Skeletal muscle tissue (tissue), 4 donors: ENCODE measurements around the gene RNPEP. TPM values are rescaled to one million over a fixed set of nuclear protein-coding genes. Genes with fewer than 3 reads are reported as not detected.
"Not testable (repeated sequence)": the region's sequence is repeated elsewhere in the genome, so short reads cannot be mapped to it uniquely, and the experiment has no call there.

Experiments used
- H3K27ac ChIP-seq: one replicate; pipeline ENCODE4 v1.7.0; 2013; ENCODE audit warnings: mild to moderate bottlenecking, low read depth, low read length, inconsistent platforms
- H3K27me3 ChIP-seq, 3 donors: one replicate each; pipeline ENCODE4 v1.7.0; 2013; ENCODE audit warnings: low read length in 3 of 3; ENCODE audit not compliant: control insufficient read depth in 3 of 3, insufficient read depth in 3 of 3
- H3K36me3 ChIP-seq, 3 donors: one replicate each; pipeline ENCODE4 v1.7.0; 2013; ENCODE audit warnings: low read length in 3 of 3; ENCODE audit not compliant: control insufficient read depth in 3 of 3, insufficient read depth in 3 of 3
- H3K4me1 ChIP-seq, 3 donors: one replicate each; pipeline ENCODE4 v1.7.0; 2013; ENCODE audit warnings: low read length in 3 of 3, mild to moderate bottlenecking in 3 of 3; ENCODE audit not compliant: control insufficient read depth in 3 of 3, insufficient read depth in 3 of 3
- H3K4me3 ChIP-seq, 3 donors: one replicate each; pipeline ENCODE4 v1.7.0; 2013; ENCODE audit warnings: low read length in 3 of 3
- H3K9ac ChIP-seq, 3 donors: one replicate each; pipeline ENCODE4 v1.7.0; 2013; ENCODE audit warnings: low read length in 3 of 3, mild to moderate bottlenecking in 3 of 3, moderate library complexity in 2 of 3, low read depth in 1 of 3
- H3K9me3 ChIP-seq, 3 donors: one replicate each; pipeline ENCODE4 v1.7.0; 2013; ENCODE audit warnings: low read length in 3 of 3; ENCODE audit not compliant: control insufficient read depth in 3 of 3
- total RNA-seq: library from RNA; depleted of rRNA; stranded (reverse); fragments of >200 nt; gene quantifications from one replicate; pipeline ENCODE4 v1.2.3, GENCODE V29; 2014
- donor health status: Osteomylitis.

The RNPEP gene
- total RNA-seq, 1 donor from 2014 or later: 14.6 TPM

GRCh38 chr1:201955729-201956143 lies 26.7 kb upstream of the RNPEP start:
- peak overlapping the region; percentile 85 for H3K27ac ChIP-seq
- no peaks in the 10 kb centered on the region for H3K9me3 ChIP-seq
- H3K36me3 ChIP-seq: peaks cover 12 to 21% (median 19%) of the 10 kb centered on the region in 3 donors
- H3K4me1 ChIP-seq: peaks cover 5 to 10% (median 9%) of the 10 kb centered on the region in 3 donors
- no peaks in the 10 kb centered on the region for H3K27me3 ChIP-seq
- H3K4me3 ChIP-seq: peak overlapping the region; percentile 84 to 99 (median 96)
- H3K9ac ChIP-seq: peak overlapping the region; percentile 93 to 98 (median 94)

- Histone ChIP-seq H3K27ac (no peak overlapping the region), H3K9ac (no peak overlapping the region), H3K36me3 (peaks cover 28 to 35% (median 32%) of the 10 kb centered on the region in 3 donors), H3K4me3 (no peak overlapping the region), H3K4me1 (peaks cover 5 to 10% (median 9%) of the 10 kb centered on the region in 3 donors), H3K9me3 (no peaks in the 10 kb centered on the region), H3K27me3 (no peaks in the 10 kb centered on the region)
Observed at GRCh38 chr1:201958348-201958747, 24.1 kb upstream of the RNPEP start.

GRCh38 chr1:201962382-201962781 lies 20.1 kb upstream of the RNPEP start:
- H3K9me3 ChIP-seq, H3K27ac ChIP-seq, H3K4me1 ChIP-seq, H3K9ac ChIP-seq, H3K27me3 ChIP-seq, H3K4me3 ChIP-seq: not testable (repeated sequence)
- H3K36me3 ChIP-seq: peaks cover 46 to 53% (median 51%) of the 10 kb centered on the region in 3 donors

GRCh38 chr1:201964261-201964660 lies 18.2 kb upstream of the RNPEP start:
- no peak overlapping the region for H3K27ac ChIP-seq
- no peak overlapping the region for H3K4me3 ChIP-seq
- no peak overlapping the region for H3K9ac ChIP-seq
- no peaks in the 10 kb centered on the region for H3K9me3 ChIP-seq
- no peaks in the 10 kb centered on the region for H3K27me3 ChIP-seq
- H3K36me3 ChIP-seq: peaks cover 38 to 46% (median 46%) of the 10 kb centered on the region in 3 donors
- no peaks in the 10 kb centered on the region for H3K4me1 ChIP-seq

GRCh38 chr1:201966171-201966570 lies 16.3 kb upstream of the RNPEP start:
- Histone ChIP-seq H3K27ac (no peak overlapping the region), H3K9me3 (no peaks in the 10 kb centered on the region), H3K36me3 (peaks cover 48 to 60% (median 53%) of the 10 kb centered on the region in 3 donors), H3K9ac (no peak overlapping the region), H3K27me3 (no peaks in the 10 kb centered on the region), H3K4me1 (no peaks in the 10 kb centered on the region), H3K4me3 (no peak overlapping the region)

- Histone ChIP-seq H3K9ac (no peak overlapping the region), H3K27ac (no peak overlapping the region), H3K27me3 (no peaks in the 10 kb centered on the region), H3K4me1 (peaks cover 5 to 6% (median 5%) of the 10 kb centered on the region in 3 donors), H3K9me3 (no peaks in the 10 kb centered on the region), H3K4me3 (no peak overlapping the region), H3K36me3 (peaks cover 35 to 44% (median 39%) of the 10 kb centered on the region in 3 donors)
Observed at GRCh38 chr1:201968202-201968925, 14.1 kb upstream of the RNPEP start.

- no peak overlapping the region for H3K9ac ChIP-seq
- H3K4me1 ChIP-seq: peaks cover 5 to 6% (median 5%) of the 10 kb centered on the region in 3 donors
- H3K36me3 ChIP-seq: peaks cover 22 to 29% (median 24%) of the 10 kb centered on the region in 3 donors
- H3K9me3 ChIP-seq: no peaks in the 10 kb centered on the region
- H3K27ac ChIP-seq: no peak overlapping the region
- H3K27me3 ChIP-seq: no peaks in the 10 kb centered on the region
- no peak overlapping the region for H3K4me3 ChIP-seq
Observed at GRCh38 chr1:201970334-201971159, 11.9 kb upstream of the RNPEP start.

- Histone ChIP-seq H3K9ac (peak overlapping the region; percentile 63 to 95 (median 72)), H3K27me3 (no peaks in the 10 kb centered on the region), H3K4me1 (peaks cover 8 to 25% (median 18%) of the 10 kb centered on the region in 3 donors), H3K4me3 (peak overlapping the region; percentile 76 to 88 (median 82)), H3K27ac (no peak overlapping the region), H3K9me3 (no peaks in the 10 kb centered on the region), H3K36me3 (peaks cover 0 to 2% (median 0%) of the 10 kb centered on the region in 3 donors)
Observed at GRCh38 chr1:201982082-201982622, 296 bp upstream of the RNPEP start.

GRCh38 chr1:201983380-201983805 lies 945 bp downstream of the RNPEP start:
- Histone ChIP-seq H3K9ac (peak overlapping the region; percentile 64 to 95 (median 87)), H3K4me1 (peaks cover 9 to 25% (median 19%) of the 10 kb centered on the region in 3 donors), H3K36me3 (peaks cover 0 to 2% (median 0%) of the 10 kb centered on the region in 3 donors), H3K27ac (peak overlapping the region; percentile 72), H3K4me3 (peak overlapping the region; percentile 72 to 88 (median 82)), H3K9me3 (no peaks in the 10 kb centered on the region), H3K27me3 (no peaks in the 10 kb centered on the region)
